IPS-15b (cell line): ENCODE measurements around the gene TBX1.

ENCODE experiments used
- H3K27me3 ChIP-seq: one replicate; pipeline ENCODE4 v1.6.1; 2013; ENCODE audit warnings: low read length; ENCODE audit not compliant: control insufficient read depth, insufficient read depth
- H3K36me3 ChIP-seq: one replicate; pipeline ENCODE4 v1.6.1; 2013; ENCODE audit warnings: low read length; ENCODE audit not compliant: control insufficient read depth, insufficient read depth
- H3K4me1 ChIP-seq: one replicate; pipeline ENCODE4 v1.6.1; 2013; ENCODE audit warnings: mild to moderate bottlenecking, low read length; ENCODE audit not compliant: control insufficient read depth, insufficient read depth
- H3K4me3 ChIP-seq: one replicate; pipeline ENCODE4 v1.5.1; 2013; ENCODE audit warnings: low read depth, low read length
- H3K9ac ChIP-seq: one replicate; pipeline ENCODE4 v1.6.1; 2013; ENCODE audit warnings: low read depth, mild to moderate bottlenecking, low read length
- H3K9me3 ChIP-seq: one replicate; pipeline ENCODE4 v1.6.1; 2013; ENCODE audit warnings: mild to moderate bottlenecking, low read length; ENCODE audit not compliant: control insufficient read depth, insufficient read depth

TBX1 gene

GRCh38 chr22:19719050-19719482, 41.5 kb upstream of the TBX1 start:
- peaks cover 81% of the 10 kb centered on the region for H3K27me3 ChIP-seq
- no peaks in the 10 kb centered on the region for H3K9me3 ChIP-seq
- H3K4me1 ChIP-seq, result peaks cover 6% of the 10 kb centered on the region
- H3K36me3 ChIP-seq, result no peaks in the 10 kb centered on the region
- peak overlapping the region; percentile 50 for H3K4me3 ChIP-seq
- no peak overlapping the region for H3K9ac ChIP-seq

GRCh38 chr22:19719488-19720021, 41.0 kb upstream of the TBX1 start:
- H3K36me3 ChIP-seq, result no peaks in the 10 kb centered on the region
- H3K4me1 ChIP-seq, result peaks cover 6% of the 10 kb centered on the region
- H3K9me3 ChIP-seq, result no peaks in the 10 kb centered on the region
- peak overlapping the region; percentile 32 for H3K4me3 ChIP-seq
- no peak overlapping the region for H3K9ac ChIP-seq
- H3K27me3 ChIP-seq, result peaks cover 86% of the 10 kb centered on the region

GRCh38 chr22:19720150-19720827, 40.3 kb upstream of the TBX1 start:
- Histone ChIP-seq H3K27me3 (peaks cover 88% of the 10 kb centered on the region), H3K9me3 (no peaks in the 10 kb centered on the region), H3K36me3 (no peaks in the 10 kb centered on the region), H3K4me3 (no peak overlapping the region), H3K9ac (no peak overlapping the region), H3K4me1 (peaks cover 6% of the 10 kb centered on the region)

GRCh38 chr22:19720999-19721329, 39.6 kb upstream of the TBX1 start:
- H3K9ac ChIP-seq, result no peak overlapping the region
- no peaks in the 10 kb centered on the region for H3K9me3 ChIP-seq
- peak overlapping the region; percentile 40 for H3K4me3 ChIP-seq
- H3K27me3 ChIP-seq, result peaks cover 86% of the 10 kb centered on the region
- no peaks in the 10 kb centered on the region for H3K36me3 ChIP-seq
- peaks cover 6% of the 10 kb centered on the region for H3K4me1 ChIP-seq

GRCh38 chr22:19721330-19722177, 39.0 kb upstream of the TBX1 start:
- Histone ChIP-seq H3K9me3 (no peaks in the 10 kb centered on the region), H3K4me3 (peak overlapping the region; percentile 40), H3K36me3 (no peaks in the 10 kb centered on the region), H3K9ac (no peak overlapping the region), H3K4me1 (peaks cover 6% of the 10 kb centered on the region), H3K27me3 (peaks cover 83% of the 10 kb centered on the region)

- Histone ChIP-seq H3K9ac (no peak overlapping the region), H3K4me1 (peaks cover 6% of the 10 kb centered on the region), H3K9me3 (no peaks in the 10 kb centered on the region), H3K36me3 (no peaks in the 10 kb centered on the region), H3K27me3 (peaks cover 83% of the 10 kb centered on the region), H3K4me3 (peak overlapping the region; percentile 40)
Measured at GRCh38 chr22:19722178-19722981, 38.2 kb upstream of the TBX1 start.

GRCh38 chr22:19722982-19723231, 37.7 kb upstream of the TBX1 start:
- Histone ChIP-seq H3K4me3 (peak overlapping the region; percentile 40), H3K9ac (no peak overlapping the region), H3K27me3 (peaks cover 83% of the 10 kb centered on the region), H3K4me1 (peaks cover 4% of the 10 kb centered on the region), H3K9me3 (no peaks in the 10 kb centered on the region), H3K36me3 (no peaks in the 10 kb centered on the region)

GRCh38 chr22:19723232-19723982, 37.2 kb upstream of the TBX1 start, which contains the start of gene GP1BB:
TSS of gene GP1BB (plus strand) at chr22:19723539. CDS start at chr22:19723570, 31 bp downstream.
- Histone ChIP-seq H3K9me3 (no peaks in the 10 kb centered on the region), H3K9ac (no peak within 1 kb of the TSS), H3K27me3 (peaks cover 87% of the 10 kb centered on the region), H3K36me3 (no peaks in the 10 kb centered on the region), H3K4me1 (peaks cover 4% of the 10 kb centered on the region), H3K4me3 (peak within 1 kb of the TSS; percentile 40)

- Histone ChIP-seq H3K9ac (no peak overlapping the region), H3K9me3 (no peaks in the 10 kb centered on the region), H3K4me3 (peak overlapping the region; percentile 40), H3K4me1 (peaks cover 4% of the 10 kb centered on the region), H3K27me3 (peaks cover 80% of the 10 kb centered on the region), H3K36me3 (no peaks in the 10 kb centered on the region)
Measured at GRCh38 chr22:19723983-19724827, 36.4 kb upstream of the TBX1 start.

- Histone ChIP-seq H3K27me3 (peaks cover 75% of the 10 kb centered on the region), H3K4me3 (peak overlapping the region; percentile 23), H3K36me3 (no peaks in the 10 kb centered on the region)
Measured at GRCh38 chr22:19724927-19725661, 35.5 kb upstream of the TBX1 start.

More at GRCh38 chr22:19724927-19725661, 35.5 kb upstream of the TBX1 start:
- H3K9me3 ChIP-seq, result no peaks in the 10 kb centered on the region
- H3K9ac ChIP-seq, result no peak overlapping the region
- peaks cover 4% of the 10 kb centered on the region for H3K4me1 ChIP-seq
